Endometrial microvascular endothelial cells (primary cell): Measurements from ENCODE around the gene EHD1. TPM values are rescaled to one million over a fixed set of nuclear protein-coding genes. Genes with fewer than 3 reads are reported as not detected.

Experiments used
- in situ Hi-C: cut with HindIII; loops from 2 replicates; pipeline ENCODE4 v1.10.0; 2017; ENCODE audit warnings: low sequenced_read_pairs, low pct_unique_long_range_greater_than_20kb; ENCODE audit errors: inconsistent ontology term
- total RNA-seq: library from RNA; depleted of rRNA; stranded (reverse); fragments of >200 nt; gene quantifications from one replicate; pipeline ENCODE4 v1.2.3, GENCODE V29; 2015; ENCODE audit errors: inconsistent ontology term

Gene EHD1
- total RNA-seq, 1 donor from 2014 or later = 202 TPM

DNA sequence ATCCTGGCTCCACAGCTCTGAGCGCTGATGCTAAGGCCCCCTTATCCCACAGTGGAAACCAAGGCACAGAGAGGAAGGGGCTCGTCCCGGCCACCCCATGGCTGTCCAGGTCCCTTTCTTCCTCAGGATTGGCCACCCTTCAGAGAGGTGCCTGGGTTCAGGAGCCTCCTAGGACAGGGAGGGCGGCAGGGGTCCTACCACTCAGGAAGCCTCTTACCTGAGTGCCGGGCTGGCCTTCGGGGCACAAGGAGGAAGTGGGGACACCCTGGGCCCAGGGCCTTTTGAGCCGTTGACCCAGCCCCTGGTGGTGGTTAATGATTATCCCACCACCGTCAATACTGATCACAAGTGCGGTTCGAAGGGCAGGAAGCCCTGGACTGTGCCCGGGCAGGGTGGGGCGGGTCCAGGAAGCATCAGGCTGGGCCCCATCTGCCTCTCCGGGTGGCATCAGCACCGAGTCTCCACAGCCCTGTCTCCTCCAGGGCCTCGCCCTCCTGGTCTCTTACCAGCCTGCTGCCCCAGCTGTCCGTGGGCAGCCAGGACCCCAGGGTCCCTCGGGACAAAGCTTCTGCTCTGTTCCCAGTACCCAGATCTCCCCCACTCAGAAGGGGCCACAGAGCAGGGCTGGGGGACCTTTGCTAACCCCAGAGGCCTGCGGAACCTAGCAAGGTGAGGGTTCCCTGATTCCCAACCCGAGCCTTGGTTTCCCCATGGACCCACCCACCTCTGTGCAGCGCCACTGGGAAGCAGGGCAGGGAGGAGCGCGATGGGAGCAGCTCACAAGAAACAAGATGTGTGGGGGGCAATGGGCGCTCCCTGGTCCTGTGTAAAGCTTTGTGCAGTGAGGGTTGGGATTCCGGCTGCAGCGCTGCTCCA lies 15.0 kb upstream of the EHD1 start:
- in situ Hi-C loops = loop anchor here (10.0 kb wide), 1 partner anchor 49 kb away; the partner anchor contains the start of gene CDC42BPG

DNA sequence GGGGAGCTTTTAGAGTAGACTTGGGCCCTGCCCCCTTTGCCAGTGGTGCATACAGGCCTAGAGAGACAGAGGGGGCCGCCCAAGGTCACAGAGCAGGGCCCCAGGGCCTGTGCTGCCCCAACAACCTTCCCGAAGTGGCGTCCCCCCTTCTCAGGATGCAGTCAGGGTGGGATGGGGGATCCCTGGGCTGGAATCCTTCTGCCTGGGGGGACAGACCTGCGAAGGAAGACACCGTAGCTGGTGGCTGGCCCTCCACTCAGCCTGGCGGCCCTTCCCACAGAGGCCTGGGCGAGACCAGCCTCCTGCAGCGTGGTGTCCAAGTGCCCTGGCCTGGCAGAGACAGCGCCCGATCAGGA lies 14.4 kb upstream of the EHD1 start:
- in situ Hi-C loops = loop anchor here (10.0 kb wide), 1 partner anchor 48 kb away; the partner anchor contains the start of gene CDC42BPG

GRCh38 chr11:64892411-64892831 lies 14.0 kb upstream of the EHD1 start:
- in situ Hi-C loops = loop anchor here (10.0 kb wide), 1 partner anchor 48 kb away; the partner anchor contains the start of gene CDC42BPG

DNA sequence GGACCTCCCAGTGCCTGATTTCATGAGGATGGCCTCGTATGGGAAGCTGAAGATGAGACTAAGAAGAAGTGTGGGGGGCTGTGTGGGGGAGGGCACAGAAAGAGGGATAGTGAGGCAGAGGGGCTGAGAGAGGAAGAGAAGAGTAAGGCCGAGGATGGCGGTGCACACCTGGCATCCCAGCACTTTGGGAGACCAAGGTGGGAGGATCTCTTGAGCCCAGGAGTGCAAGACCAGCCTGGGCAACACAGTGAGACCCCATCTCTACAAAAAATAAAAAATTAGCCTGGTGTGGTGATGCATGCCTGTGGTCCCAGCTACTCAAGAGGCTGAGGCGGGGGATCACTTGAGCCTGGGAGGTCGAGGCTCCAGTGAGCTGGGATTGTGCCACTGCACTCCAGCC lies 13.5 kb upstream of the EHD1 start:
- in situ Hi-C loops = loop anchor here (10.0 kb wide), 1 partner anchor 47 kb away; the partner anchor contains the start of gene CDC42BPG

DNA sequence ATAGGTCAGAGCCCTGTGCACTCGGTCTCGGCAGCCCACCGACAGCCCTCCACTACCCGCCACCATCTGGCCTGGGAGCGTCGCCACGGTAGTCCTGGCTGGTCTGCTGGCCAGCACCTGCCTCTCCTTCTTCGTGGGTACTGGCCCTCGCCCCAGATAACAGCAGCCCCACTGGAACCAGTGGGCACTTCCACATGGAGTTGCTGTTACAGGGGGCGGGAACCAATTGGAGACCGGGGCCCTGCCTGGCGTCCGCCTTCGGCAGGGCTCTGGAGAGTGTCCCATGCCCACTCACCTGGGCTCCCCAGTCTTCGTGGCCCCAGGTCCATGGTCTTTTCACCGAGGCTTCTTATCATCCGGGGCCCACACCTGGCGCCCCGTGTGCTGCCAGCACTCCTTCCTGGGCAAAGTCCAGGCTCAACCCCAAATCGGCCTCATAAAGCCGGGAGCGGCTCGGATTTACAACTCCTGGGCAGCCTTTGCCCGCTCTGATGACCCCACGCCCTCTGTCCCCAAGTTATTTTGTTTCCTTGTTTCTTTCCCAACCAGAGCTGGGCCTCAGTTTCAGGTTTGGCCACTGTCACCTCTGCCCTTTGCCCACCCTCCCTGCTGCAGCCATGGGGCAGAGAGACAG lies 12.9 kb upstream of the EHD1 start:
- in situ Hi-C loops = loop anchor here (10.0 kb wide), 1 partner anchor 47 kb away; the partner anchor contains the start of gene CDC42BPG

- in situ Hi-C loops = loop anchor here (10.0 kb wide), 1 partner anchor 46 kb away; the partner anchor contains the start of gene CDC42BPG
Observed at GRCh38 chr11:64890522-64890939, 12.1 kb upstream of the EHD1 start.

DNA sequence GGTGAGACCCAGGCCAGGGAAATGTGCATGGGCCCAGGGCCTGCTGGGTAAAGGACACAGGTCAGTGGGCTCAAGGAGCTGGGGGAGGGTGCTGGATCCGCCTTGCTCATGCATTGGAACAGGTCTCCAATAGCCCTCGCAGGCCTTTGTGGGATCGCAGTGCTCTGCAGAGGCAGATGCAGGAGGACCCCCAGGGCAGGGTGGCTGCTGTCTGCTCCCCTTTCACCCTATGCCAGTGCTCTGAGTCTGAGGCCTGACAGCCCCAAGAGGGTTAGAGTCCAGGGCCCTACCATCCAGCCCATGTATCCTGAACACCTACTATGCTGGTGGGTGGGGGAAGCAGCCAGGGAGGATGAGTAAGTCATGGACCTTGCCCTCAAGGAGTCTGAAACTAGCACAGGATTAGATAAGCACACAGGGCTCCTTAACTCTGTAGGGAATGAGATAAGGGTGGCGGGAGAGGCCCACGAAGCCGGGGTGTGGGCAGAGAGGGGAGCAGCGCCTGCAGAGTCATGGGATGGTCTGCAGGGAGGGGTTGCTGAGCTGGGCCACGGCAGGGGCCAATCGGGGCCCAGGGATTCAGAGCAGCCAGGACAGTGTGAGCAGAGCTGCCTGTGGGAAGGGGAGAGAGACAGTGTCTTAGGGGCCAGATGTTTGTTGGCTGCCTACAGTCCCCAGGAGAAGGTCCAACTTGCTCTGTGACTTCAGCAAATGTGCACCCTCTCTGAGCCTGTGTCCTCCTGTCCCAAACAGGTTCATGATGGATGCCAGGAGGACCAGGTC lies 10.5 kb upstream of the EHD1 start:
- in situ Hi-C loops = no loop called here

DNA sequence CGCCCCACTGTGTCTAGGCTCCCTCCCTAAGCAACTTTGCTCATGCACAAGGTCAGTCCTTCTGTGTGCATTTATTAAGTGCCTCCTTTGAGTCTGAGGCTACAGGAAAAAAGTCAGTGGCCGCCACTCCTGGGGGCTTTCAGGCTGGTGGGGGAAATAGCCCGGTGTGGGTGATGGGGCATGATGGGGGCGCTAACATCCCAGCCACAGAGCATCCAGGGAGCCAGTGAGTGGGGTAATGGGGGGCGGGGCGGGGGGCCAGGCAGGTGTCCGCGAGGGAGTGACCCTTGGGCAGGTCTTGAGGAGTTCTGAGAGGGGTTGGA lies 9.9 kb upstream of the EHD1 start:
- in situ Hi-C loops = no loop called here

- in situ Hi-C loops = no loop called here
Observed at GRCh38 chr11:64887757-64888405, 9.5 kb upstream of the EHD1 start.

DNA sequence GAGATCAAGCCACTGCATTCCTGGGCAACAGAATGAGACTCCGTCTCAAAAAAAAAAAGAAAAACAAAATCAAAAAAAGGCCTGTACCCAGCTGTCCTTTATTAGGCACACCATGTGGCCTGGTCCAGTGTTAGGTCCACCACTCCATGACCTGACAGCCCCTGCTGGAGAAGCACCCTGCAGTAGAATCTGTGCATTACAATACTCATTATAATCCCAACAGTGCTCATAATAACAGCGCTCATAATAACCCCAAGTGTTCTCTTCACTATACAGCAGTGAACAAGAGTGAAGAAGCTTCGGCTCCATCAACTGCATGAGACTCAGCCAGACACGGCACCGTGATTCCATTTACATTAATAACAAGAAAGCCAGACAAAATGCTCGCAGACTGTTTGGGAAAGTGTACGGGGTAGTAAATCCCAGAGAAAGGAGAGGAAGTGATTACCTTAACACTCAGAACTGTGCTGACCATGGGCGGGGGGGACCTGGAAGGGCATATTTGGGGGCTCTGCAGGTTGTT lies 8.9 kb upstream of the EHD1 start:
- in situ Hi-C loops = no loop called here

DNA sequence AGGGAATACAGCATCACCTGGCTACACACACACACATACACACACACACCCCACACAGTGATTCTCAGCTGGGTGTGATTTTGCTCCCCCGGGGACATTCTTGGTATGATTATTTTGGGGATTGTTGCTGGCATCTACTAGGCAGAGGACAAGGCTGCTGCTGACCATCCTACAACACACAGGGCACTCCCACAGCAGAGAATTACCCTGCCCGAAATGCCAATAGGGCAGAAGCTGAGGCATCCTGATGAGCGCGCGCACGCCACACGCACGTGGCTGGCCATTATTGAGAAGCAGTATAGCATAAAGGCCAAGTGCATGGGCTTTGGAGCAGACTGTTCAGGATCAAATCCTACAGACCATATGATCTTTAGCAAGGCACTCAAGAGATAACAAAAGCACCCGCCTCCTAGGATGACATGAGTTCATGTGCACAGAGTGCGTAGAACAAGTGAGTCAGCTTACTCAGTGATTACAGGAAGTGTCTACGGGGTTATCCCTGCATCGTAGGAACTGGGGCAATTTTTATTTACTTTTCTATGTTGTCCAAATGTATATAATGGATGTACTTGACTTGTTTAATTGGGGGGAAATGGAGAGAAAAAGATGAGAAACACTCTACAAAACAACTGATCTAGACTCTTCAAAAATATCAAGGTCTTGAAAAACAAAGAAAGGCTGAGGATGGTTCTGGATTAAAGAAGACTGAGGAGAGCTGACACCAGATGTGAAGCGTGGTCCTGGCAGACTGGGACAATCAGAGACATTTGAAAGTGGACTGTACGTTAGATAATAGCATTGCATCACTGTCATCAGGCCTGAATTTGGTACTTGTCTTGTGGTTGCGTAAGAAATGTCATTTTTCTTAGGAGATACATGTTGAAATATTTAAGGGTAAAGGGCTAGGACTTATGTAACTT lies 7.2 kb upstream of the EHD1 start:
- in situ Hi-C loops = no loop called here

DNA sequence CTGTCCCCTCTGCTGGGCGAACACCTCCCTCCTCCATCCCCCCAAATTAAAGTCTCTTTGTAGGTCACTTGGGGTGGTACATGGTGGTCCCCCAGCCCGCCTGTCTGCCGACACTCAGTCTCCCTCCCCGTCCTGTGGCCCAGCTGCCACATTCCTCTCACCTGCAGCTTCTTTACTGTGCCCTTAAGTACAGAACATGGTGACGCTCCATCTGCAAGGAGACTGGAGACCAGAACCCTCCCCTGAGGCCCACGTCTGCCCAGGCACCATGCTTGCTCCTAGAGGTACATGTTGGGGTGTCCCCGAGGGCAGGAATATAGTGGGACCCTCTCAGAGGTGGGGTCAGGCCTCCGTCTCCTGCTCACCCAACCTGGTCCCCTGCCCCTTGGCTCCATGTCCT lies 5.6 kb upstream of the EHD1 start:
- in situ Hi-C loops = no loop called here

DNA sequence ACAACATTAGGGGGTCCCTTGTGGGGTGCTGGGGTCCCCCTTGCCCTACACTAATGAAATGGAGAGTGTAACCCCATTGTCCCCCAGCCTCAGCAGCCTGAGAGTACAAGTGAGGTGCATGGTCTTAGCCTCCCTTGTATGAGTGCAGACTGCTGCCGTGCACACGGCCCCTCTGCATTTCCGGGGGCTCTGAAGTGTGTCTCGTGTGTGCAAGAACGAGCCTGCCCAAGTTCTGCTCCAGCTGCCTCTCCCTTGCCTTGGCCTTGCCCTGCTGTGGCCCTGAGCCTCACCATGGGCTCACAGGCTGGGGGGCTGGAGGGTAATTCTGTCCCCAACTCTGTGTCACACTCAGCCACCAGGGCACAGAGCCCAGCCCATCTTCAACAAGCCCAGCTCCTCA lies 5.2 kb upstream of the EHD1 start:
- in situ Hi-C loops = no loop called here

- in situ Hi-C loops = no loop called here
Observed at GRCh38 chr11:64882243-64882642, 3.8 kb upstream of the EHD1 start.

DNA sequence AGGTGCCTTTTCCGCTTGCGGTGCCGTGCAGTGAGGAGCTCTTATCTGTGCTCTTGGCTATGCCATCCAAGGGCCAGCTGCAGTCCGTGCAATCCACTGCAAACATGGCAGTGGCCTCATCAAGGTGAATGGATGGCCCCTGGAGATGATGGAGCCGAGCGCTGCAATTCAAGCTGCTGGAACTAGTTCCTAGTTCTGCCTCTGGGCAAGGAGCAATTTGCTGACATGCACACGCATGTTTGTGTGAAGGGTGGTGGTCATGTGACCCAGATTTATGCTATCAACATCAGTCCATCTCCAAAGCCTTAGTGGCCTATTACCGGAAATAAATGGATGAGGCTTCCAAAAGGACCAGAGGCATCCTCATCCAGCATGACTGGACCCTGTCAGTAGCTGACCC lies 3.1 kb upstream of the EHD1 start:
- in situ Hi-C loops = no loop called here

- in situ Hi-C loops = no loop called here
Observed at GRCh38 chr11:64880240-64881001, 2.0 kb upstream of the EHD1 start.

GRCh38 chr11:64879244-64879900 lies 951 bp upstream of the EHD1 start:
- in situ Hi-C loops = no loop called here
